ENCODE measurements around the gene CALHM1. TPM values are rescaled to one million over a fixed set of nuclear protein-coding genes. Genes with fewer than 3 reads are reported as not detected.

Gene CALHM1
- total and polyA plus RNA-seq, 2 of the 8 experiments (the other 6 are each of a cell fraction or from before 2014, with no cell fraction given), result 0.29 to 0.34 TPM

GRCh38 chr10:103456074-103456660 is 2.5 kb downstream of the CALHM1 start (continued):
- TF ChIP-seq E2F6 (IDR thresholded peaks at IDR 0.05) (no peak), RBBP5 (IDR thresholded peaks at IDR 0.05; ENCODE audit: borderline replicate concordance, low read depth, low read length) (no peak), CHD1 (IDR thresholded peaks at IDR 0.05; ENCODE audit: low read depth, low read length) (no peak), CBX8 (IDR thresholded peaks at IDR 0.05; ENCODE audit: borderline replicate concordance, low read depth, low read length) (no peak), CBX5 (IDR thresholded peaks at IDR 0.05; ENCODE audit: low read depth, low read length) (no peak), JUND (IDR thresholded peaks at IDR 0.05; ENCODE audit: low read length) (no peak)

Data from H1 (cell line).